ENCODE measurements around the gene BACH2. TPM values are rescaled to one million over a fixed set of nuclear protein-coding genes. Genes with fewer than 3 reads are reported as not detected.

The BACH2 gene
- total RNA-seq, 1 donor = 0.27 TPM

DNA sequence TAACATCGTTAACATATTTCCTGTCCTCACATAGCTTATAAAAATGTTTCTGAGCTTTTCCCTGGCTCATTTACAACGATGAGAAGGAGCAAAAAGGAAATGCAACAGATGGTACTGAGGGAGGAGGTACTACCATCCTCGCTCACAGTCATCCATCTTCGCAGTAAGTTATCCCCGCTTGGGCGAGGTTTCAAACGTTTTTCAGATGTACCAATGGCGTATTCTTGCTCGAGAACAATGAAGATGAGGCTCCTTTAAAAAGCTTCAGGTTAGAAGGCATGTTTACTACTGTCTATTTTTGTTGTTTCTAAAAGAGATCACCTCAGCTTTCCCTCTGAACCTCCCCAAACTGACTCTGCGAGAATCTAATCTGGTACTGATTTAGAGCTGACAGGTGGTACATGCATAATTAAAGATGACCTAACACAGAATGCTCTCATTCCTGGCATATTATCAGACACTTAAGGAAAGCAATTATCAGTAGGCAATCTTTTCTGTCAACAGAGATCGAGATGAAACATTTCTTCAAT, 223.6 kb downstream of the BACH2 start:
- TF ChIP-seq, protein P1, sequence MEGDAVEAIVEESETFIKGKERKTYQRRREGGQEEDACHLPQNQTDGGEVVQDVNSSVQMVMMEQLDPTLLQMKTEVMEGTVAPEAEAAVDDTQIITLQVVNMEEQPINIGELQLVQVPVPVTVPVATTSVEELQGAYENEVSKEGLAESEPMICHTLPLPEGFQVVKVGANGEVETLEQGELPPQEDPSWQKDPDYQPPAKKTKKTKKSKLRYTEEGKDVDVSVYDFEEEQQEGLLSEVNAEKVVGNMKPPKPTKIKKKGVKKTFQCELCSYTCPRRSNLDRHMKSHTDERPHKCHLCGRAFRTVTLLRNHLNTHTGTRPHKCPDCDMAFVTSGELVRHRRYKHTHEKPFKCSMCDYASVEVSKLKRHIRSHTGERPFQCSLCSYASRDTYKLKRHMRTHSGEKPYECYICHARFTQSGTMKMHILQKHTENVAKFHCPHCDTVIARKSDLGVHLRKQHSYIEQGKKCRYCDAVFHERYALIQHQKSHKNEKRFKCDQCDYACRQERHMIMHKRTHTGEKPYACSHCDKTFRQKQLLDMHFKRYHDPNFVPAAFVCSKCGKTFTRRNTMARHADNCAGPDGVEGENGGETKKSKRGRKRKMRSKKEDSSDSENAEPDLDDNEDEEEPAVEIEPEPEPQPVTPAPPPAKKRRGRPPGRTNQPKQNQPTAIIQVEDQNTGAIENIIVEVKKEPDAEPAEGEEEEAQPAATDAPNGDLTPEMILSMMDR (IDR thresholded peaks at IDR 0.05; ENCODE audit: insufficient read depth, low read length) = no peak

DNA sequence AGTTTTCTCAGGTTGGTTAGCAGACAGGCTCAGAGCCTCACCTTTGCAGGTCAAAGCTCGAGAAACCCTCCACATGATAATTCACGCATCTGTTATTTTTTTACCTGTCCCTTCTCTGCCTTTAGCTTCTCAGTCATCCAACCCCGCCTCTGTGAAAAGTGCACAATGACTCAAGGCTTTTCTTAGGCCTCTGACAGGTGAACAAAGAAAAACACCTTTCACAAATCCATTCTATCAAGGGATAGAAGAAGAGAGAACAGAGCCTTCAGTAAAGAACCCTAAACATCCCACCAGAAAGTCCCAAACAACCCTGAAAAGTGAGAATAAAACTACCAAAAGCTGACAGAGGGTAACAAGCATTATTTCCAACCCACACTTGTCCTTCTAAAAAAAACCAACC, 224.1 kb downstream of the BACH2 start:
- no peak for DNase-seq (ENCODE audit: low read depth)
- TF ChIP-seq, protein P1 (IDR thresholded peaks at IDR 0.05; ENCODE audit: insufficient read depth, low read length) = no peak
- no peak overlapping the region for H3K4me3 ChIP-seq (ENCODE audit: low read depth, low read length)

More for the DNA sequence above, 223.6 kb downstream of the BACH2 start:
- H3K4me3 ChIP-seq (ENCODE audit: low read depth, low read length) = no peak overlapping the region
- DNase-seq (ENCODE audit: low read depth) = no peak

DNA sequence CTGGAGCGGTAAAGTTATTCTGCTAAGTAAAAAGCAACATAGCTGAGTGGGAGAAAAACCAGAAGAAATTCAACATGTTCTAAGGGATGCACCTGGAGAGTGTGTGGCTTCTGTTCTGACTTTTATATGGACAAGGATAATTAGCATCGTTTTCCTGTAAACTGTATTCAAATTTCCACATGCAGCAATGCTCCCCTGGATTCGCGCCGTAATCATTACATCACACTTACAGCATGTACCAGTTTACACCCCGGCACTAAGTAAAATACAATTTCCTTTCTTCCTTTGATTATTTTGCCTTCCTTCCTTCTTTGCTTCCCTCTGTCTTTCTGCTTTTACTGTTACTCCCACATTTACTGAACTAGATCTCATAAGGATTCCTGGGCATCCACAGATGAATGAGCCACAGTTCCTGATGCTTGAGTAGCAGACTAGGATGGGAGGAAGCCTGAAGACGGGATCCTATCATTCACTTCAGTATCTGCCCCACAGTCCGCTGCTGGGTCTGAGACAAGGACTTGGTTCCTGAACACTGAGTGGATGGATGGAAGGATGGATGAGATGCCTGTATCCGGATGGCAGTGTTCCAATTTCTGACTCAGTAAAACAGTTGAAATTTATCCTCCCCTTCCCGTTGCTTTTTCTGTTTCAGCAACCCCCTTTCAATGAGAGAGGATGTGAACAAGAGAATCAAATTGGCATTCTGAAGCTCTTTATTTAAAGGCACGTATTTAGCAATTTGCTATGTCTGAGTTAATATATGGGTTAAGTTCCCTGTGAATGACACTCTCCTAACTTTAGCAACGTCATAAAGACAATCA, 227.7 kb downstream of the BACH2 start:
- no peak for DNase-seq (ENCODE audit: low read depth)
- no peak overlapping the region for H3K4me3 ChIP-seq (ENCODE audit: low read depth, low read length)
- TF ChIP-seq, protein P1 (IDR thresholded peaks at IDR 0.05; ENCODE audit: insufficient read depth, low read length) = no peak

DNA sequence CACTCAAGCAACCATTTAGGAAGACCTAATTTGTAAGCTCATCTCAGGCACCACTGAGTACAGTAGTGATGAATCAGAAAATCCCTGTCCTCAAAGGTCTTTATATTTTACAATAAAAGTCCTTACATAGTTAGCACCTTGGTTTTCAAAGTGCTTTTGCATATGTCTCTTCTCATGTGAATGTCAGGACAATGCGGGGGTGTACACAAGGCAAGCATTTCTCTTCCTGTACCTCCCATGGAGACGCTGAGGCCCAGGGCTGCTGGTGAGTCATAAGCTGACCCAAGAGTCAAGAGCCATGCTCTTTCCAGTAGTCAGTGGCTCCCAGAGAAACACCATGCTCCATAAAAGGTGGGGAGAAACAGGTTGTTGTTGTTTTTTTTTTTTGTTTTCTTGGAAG, 228.4 kb downstream of the BACH2 start:
- no peak overlapping the region for H3K4me3 ChIP-seq (ENCODE audit: low read depth, low read length)
- DNase-seq (ENCODE audit: low read depth) = no peak
- TF ChIP-seq, protein P1 (IDR thresholded peaks at IDR 0.05; ENCODE audit: insufficient read depth, low read length) = no peak

DNA sequence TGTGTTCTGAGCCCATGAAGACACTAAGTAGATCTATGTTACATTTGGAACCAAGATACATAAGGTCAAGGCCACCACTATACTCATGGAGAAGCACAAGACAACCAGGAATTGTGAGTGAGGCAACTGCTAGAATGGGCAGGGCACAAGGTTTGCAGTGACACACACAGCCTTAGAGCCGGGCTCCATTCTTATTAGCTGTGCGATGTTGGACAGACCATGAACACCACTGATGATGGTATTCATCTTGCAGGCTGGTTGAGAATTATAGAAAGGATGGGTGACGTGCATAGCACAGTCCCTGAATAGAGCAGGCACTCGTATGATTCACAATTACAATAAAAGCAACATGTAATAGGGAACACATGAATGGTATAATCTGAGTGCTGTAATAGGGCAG, 229.9 kb downstream of the BACH2 start:
- TF ChIP-seq, protein P1 (IDR thresholded peaks at IDR 0.05; ENCODE audit: insufficient read depth, low read length) = no peak
- no peak for DNase-seq (ENCODE audit: low read depth)
- no peak overlapping the region for H3K4me3 ChIP-seq (ENCODE audit: low read depth, low read length)

DNA sequence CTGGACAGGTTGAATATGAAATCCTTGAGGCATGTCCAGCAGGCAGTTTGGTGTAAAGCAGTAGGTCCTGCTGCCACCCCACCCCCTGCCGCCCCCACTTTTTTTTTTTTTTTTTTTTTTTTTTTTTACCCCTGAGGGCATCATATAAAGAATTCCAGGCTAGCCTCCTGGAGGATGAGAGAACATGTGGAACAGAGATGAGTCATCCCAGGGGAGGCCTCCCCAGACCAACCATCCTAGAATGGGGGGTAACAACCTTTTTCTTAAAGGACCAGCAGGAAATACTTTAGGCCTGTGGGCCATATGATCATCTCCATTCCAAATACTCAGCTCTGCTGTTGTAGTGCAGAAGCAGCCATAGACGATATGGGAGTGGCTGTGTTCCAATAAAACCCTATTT, 231.5 kb downstream of the BACH2 start:
- TF ChIP-seq, protein P1 (IDR thresholded peaks at IDR 0.05; ENCODE audit: insufficient read depth, low read length) = no peak
- no peak for DNase-seq (ENCODE audit: low read depth)
- H3K4me3 ChIP-seq (ENCODE audit: low read depth, low read length) = no peak overlapping the region
